Esophagus muscularis mucosa (tissue), 4 donors: ENCODE results near the gene PGAP3.

Experiments used
- EP300 ChIP-seq: sonication (generic); formaldehyde crosslinking; IDR thresholded peaks from one replicate; pipeline ENCODE4 v1.6.1; 2017; ENCODE audit warnings: antibody characterized with exemption
- POLR2A ChIP-seq: fragments of 450-650 bp; IDR thresholded peaks from one replicate; pipeline ENCODE4 v1.6.1; 2017; ENCODE audit warnings: antibody characterized with exemption, moderate library complexity, mild to moderate bottlenecking, low read depth
- POLR2AphosphoS5 ChIP-seq, 2 donors: sonication (generic); formaldehyde crosslinking; IDR thresholded peaks; one replicate each; pipeline ENCODE4 v1.6.1; 2017; ENCODE audit warnings: antibody characterized with exemption in 2 of 2
- TF ChIP-seq, protein P1 (sequence below), 3 experiments: fragments of 200-600 bp in 2 of 3; fragments of 450-650 bp in 1 of 3; sonication (generic) in 2 of 3; IDR thresholded peaks; one replicate each; pipeline ENCODE4 v1.5.1; 2017 to 2019; ENCODE audit warnings: antibody characterized with exemption in 3 of 3, mild to moderate bottlenecking in 2 of 3, moderate library complexity in 1 of 3

- TF ChIP-seq POLR2A (no peak), EP300 (no peak), POLR2AphosphoS5 (IDR thresholded peaks at IDR 0.05) (peak in 1 of 2 donors; percentile 9)
- TF ChIP-seq, protein P1, sequence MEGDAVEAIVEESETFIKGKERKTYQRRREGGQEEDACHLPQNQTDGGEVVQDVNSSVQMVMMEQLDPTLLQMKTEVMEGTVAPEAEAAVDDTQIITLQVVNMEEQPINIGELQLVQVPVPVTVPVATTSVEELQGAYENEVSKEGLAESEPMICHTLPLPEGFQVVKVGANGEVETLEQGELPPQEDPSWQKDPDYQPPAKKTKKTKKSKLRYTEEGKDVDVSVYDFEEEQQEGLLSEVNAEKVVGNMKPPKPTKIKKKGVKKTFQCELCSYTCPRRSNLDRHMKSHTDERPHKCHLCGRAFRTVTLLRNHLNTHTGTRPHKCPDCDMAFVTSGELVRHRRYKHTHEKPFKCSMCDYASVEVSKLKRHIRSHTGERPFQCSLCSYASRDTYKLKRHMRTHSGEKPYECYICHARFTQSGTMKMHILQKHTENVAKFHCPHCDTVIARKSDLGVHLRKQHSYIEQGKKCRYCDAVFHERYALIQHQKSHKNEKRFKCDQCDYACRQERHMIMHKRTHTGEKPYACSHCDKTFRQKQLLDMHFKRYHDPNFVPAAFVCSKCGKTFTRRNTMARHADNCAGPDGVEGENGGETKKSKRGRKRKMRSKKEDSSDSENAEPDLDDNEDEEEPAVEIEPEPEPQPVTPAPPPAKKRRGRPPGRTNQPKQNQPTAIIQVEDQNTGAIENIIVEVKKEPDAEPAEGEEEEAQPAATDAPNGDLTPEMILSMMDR (IDR thresholded peaks at IDR 0.05) = no peak
Observed at GRCh38 chr17:39726617-39727016, 38.8 kb upstream of the PGAP3 start.
